ENCODE results near the gene KNSTRN. TPM values are rescaled to one million over a fixed set of nuclear protein-coding genes. Genes with fewer than 3 reads are reported as not detected.

Gene KNSTRN
- total and polyA plus RNA-seq, 2 of the 13 experiments (the other 11 are each of a cell fraction or from before 2014, with no cell fraction given): 20.3 to 62.3 TPM

GRCh38 chr15:40338041-40338657 lies 44.4 kb upstream of the KNSTRN start (continued):
- TF ChIP-seq ZNF646 (CRISPR knock-in tag; IDR thresholded peaks at IDR 0.05) (no peak), NONO (IDR thresholded peaks at IDR 0.05) (no peak), NONO (CRISPR knock-in tag; conservative IDR thresholded peaks at IDR 0.05) (no peak), DDIT3 (CRISPR knock-in tag; IDR thresholded peaks at IDR 0.05) (no peak), RAD21 (CRISPR knock-in tag; IDR thresholded peaks at IDR 0.05) (peak; percentile 76), HNRNPL (IDR thresholded peaks at IDR 0.05; ENCODE audit: low read depth, low read length) (0 out of 2 replicates have a peak, but pooled peaks have one; percentile 23), NRL (CRISPR knock-in tag; IDR thresholded peaks at IDR 0.05; ENCODE audit: borderline replicate concordance) (0 out of 2 replicates have a peak, but pooled peaks have one; percentile 25), ATF1 (CRISPR knock-in tag; IDR thresholded peaks at IDR 0.05) (no peak), POLR2A (IDR thresholded peaks at IDR 0.05; ENCODE audit: insufficient read depth in 1 of 2, low read depth in 2 of 2, low read length in 2 of 2) (no peak; a peak in 1 of 4 replicates), RFX1 (IDR thresholded peaks at IDR 0.05) (no peak), ZMAT3 (CRISPR knock-in tag; conservative IDR thresholded peaks at IDR 0.05) (no peak), XRCC5 (optimal IDR thresholded peaks at IDR 0.05; ENCODE audit: low read length) (peak; percentile 55), ATF2 (CRISPR knock-in tag; IDR thresholded peaks at IDR 0.05) (no peak), STAG1 (CRISPR knock-in tag; IDR thresholded peaks at IDR 0.05) (peak; percentile 58), ZBTB7A (CRISPR knock-in tag; IDR thresholded peaks at IDR 0.05) (peak; percentile 85), ZNF329 (CRISPR knock-in tag; IDR thresholded peaks at IDR 0.05; ENCODE audit: low read depth) (no peak), MLX (CRISPR knock-in tag; IDR thresholded peaks at IDR 0.05) (no peak), SP5 (CRISPR knock-in tag; IDR thresholded peaks at IDR 0.05; ENCODE audit: borderline replicate concordance, low read depth) (peak; percentile 37; the same call in 1 of the 2 replicates), AHR (CRISPR knock-in tag; IDR thresholded peaks at IDR 0.05) (peak; percentile 20; the same call in 1 of the 2 replicates), TGIF2 (CRISPR knock-in tag; IDR thresholded peaks at IDR 0.05) (no peak), CTCF (CRISPR knock-in tag; IDR thresholded peaks at IDR 0.05) (peak; percentile 91), FOXJ3 (CRISPR knock-in tag; IDR thresholded peaks at IDR 0.05; ENCODE audit: borderline replicate concordance) (no peak)
